ENCODE measurements around the gene LIMS1. TPM values are rescaled to one million over a fixed set of nuclear protein-coding genes. Genes with fewer than 3 reads are reported as not detected.

The LIMS1 gene
- total and polyA plus RNA-seq, 11 donors, result 21.3 to 136 (median 76.0) TPM

DNA sequence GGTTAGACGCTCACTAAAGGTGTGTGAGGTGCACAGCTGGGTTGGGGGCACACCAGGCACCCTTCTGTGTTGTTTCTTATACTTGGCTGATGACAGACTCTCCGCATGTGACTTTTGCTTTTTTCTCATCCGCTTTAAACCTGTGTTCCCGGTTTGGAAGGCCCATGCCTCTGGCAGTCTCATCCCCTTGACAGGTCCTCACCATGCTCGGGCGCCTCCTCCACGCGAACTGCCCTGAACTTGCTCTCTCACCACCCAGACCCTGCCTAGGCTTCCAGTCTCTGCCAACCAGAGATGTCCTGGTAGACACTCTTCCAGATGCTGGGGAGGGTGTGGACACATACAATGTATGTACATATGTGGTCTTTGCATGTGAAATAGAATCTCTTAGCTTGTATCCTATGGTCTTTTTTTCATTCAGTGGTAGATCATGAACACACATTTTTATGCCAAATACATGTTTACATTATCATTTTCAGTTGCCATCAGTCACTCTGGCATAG is 79.8 kb downstream of the LIMS1 start:
- DNase-seq (no peak), ATAC-seq (peak in 1 of 4 donors; percentile 13)
- Histone ChIP-seq H3K4me3 (no peak overlapping the region), H3K36me3 (peaks cover 0 to 2% (median 0%) of the 10 kb centered on the region in 9 donors), H3K9me3 (no peaks in the 10 kb centered on the region), H3K4me1 (peaks cover 0 to 80% (median 21%) of the 10 kb centered on the region in 12 donors), H3K27me3 (no peaks in the 10 kb centered on the region), H3K27ac (no peak overlapping the region)
- intact Hi-C loops (cut with DNase I), result loop anchor here in 2 of 10 donors (2.0 to 10.0 kb wide), 2 partner anchors 19 to 101 kb away; partner anchors contain the start of gene RANBP2 (in 1 of the 2)
- TF ChIP-seq POLR2A (IDR thresholded peaks at IDR 0.05) (no peak), CTCF (IDR thresholded peaks at IDR 0.05) (no peak)
- WGBS, 4 donors, result 80 to 84% (median 82%) methylated on average over 8 of the region's 8 CpGs

DNA sequence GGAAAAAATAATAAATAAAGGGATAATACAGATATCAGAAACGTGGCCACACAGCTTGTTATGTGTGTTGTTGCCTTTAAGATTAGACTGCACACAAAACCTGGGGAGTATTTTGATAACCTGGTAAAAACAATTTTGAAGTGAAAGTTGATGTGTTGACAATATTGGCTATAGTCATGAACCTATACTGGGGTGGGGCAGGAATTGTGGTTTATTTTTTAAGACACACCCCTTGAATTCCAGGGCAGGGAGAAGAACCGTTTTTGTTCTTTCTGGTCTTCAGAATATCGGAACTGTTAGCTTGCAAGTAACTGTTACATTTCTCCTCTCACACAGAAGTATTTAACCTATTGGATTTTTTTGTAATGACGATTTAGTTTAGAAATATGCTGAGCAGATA is 80.4 kb downstream of the LIMS1 start:
- TF ChIP-seq CTCF (IDR thresholded peaks at IDR 0.05), result no peak
- TF ChIP-seq POLR2A (IDR thresholded peaks at IDR 0.05), result no peak
- no peaks in the 10 kb centered on the region for H3K27me3 ChIP-seq
- no peak overlapping the region for H3K27ac ChIP-seq
- intact Hi-C loops (cut with DNase I), result loop anchor here in 2 of 10 donors (2.0 to 10.0 kb wide), 2 partner anchors 18 to 100 kb away; partner anchors contain the start of gene RANBP2 (in 1 of the 2)
- no peaks in the 10 kb centered on the region for H3K36me3 ChIP-seq
- WGBS, 4 donors, result 84 to 86% (median 85%) methylated on average over 4 of the region's 4 CpGs
- DNase-seq (no peak), ATAC-seq (no peak)
- H3K4me3 ChIP-seq, result no peak overlapping the region
- no peaks in the 10 kb centered on the region for H3K9me3 ChIP-seq
- H3K4me1 ChIP-seq, result peaks cover 0 to 80% (median 26%) of the 10 kb centered on the region in 12 donors

DNA sequence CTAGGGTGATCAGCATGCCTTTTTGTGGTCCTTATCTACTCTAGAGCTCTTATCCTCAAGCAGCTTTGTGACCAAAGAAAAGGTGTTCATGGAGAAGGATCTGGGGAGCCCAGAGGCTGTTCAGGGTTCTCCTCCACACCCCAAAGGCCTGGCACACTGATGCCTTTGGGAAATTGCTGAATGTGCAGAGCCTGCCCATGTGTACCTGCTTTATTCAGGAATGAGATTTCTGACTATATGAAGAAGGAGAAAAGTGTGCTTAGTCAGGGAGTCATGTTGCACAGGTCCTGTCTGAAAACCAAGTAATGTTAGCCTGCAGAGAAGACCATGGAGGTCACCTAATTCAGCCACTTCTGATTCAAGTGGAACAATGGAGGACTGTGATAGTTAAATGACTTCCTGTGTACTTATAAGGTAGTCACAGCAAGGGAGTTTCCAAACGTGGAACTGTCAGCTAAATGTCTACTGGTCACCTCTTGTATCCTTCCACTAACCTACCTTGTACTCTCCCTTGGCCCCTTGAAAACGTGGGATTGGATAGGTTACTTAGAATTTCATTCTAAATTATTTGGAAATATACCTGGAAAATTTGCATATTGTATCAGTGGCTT is 81.3 kb downstream of the LIMS1 start:
- Histone ChIP-seq H3K27me3 (no peaks in the 10 kb centered on the region), H3K27ac (no peak overlapping the region), H3K4me1 (peaks cover 0 to 87% (median 32%) of the 10 kb centered on the region in 12 donors), H3K36me3 (no peaks in the 10 kb centered on the region), H3K9me3 (no peaks in the 10 kb centered on the region), H3K4me3 (no peak overlapping the region)
- 52 to 67% (median 54%) methylated on average over 2 of the region's 2 CpGs for WGBS, 4 donors
- intact Hi-C loops (cut with DNase I), result loop anchor here in 2 of 10 donors (2.0 to 10.0 kb wide), 2 partner anchors 17 to 99 kb away; partner anchors contain the start of gene RANBP2 (in 1 of the 2)
- no peak for TF ChIP-seq CTCF (IDR thresholded peaks at IDR 0.05)
- TF ChIP-seq POLR2A (IDR thresholded peaks at IDR 0.05), result no peak
- ATAC-seq (peak in 3 of 4 donors; percentile 10 to 35 (median 33)), DNase-seq (no peak)

DNA sequence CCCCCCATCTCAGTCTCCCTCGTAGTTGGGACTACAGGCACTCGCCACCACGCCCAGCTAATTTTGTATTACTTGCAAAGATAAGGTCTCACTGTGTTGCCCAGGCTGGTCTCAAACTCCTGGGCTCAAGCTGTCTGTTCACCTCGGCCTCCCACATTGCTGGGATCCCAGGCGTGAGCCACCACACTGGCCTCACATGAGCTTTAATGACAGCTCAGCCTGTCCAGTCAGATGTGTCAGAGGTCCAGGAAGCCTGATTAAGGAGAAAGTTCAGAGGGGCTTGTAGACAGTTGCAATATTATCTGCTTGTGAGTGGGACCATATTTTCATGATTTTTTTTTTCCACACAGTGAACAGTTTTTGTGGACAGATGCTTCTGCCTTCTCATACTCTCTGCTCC is 82.0 kb downstream of the LIMS1 start:
- Histone ChIP-seq H3K4me1 (peaks cover 5 to 87% (median 38%) of the 10 kb centered on the region in 12 donors), H3K4me3 (no peak overlapping the region), H3K36me3 (no peaks in the 10 kb centered on the region), H3K27ac (no peak overlapping the region), H3K27me3 (no peaks in the 10 kb centered on the region), H3K9me3 (no peaks in the 10 kb centered on the region)
- intact Hi-C loops (cut with DNase I), result loop anchor here in 1 of 10 donors (10.0 kb wide), 1 partner anchor 98 kb away; the partner anchor contains the start of gene RANBP2
- ATAC-seq (no peak), DNase-seq (no peak)
- TF ChIP-seq CTCF (IDR thresholded peaks at IDR 0.05) (no peak), POLR2A (IDR thresholded peaks at IDR 0.05) (no peak)
- 95 to 99% (median 97%) methylated on average over 5 of the region's 5 CpGs for WGBS, 4 donors
